H1 (cell line): Measurements from ENCODE around the gene MACROD1.

Source experiments
- CHD2 ChIP-seq: IDR thresholded peaks from 2 replicates; pipeline ENCODE4 v1.6.1; 2012; ENCODE audit warnings: low read length, improper control_type of control experiment
- CREB1 ChIP-seq: IDR thresholded peaks from 2 replicates; pipeline ENCODE4 v1.6.1; 2012; ENCODE audit warnings: inconsistent platforms
- CTCF ChIP-seq, 3 experiments: IDR thresholded peaks; 1 replicate in 2 of 3; 2 replicates in 1 of 3; pipeline versions ENCODE4 v1.5.1 to v1.6.1; 2011; ENCODE audit warnings: low read length in 3 of 3, mild to moderate bottlenecking in 3 of 3, inconsistent platforms in 2 of 3, low read depth in 1 of 3, moderate library complexity in 1 of 3; ENCODE audit not compliant: insufficient read depth in 1 of 3; ENCODE audit errors: control extremely low read depth in 1 of 3
- EZH2 ChIP-seq: fragments of 200-600 bp; sonication (generic); IDR thresholded peaks from 2 replicates; pipeline ENCODE4 v1.7.1; 2012; ENCODE audit warnings: low read depth, mild to moderate bottlenecking, moderate library complexity, low read length, inconsistent platforms; ENCODE audit not compliant: severe bottlenecking
- GABPA ChIP-seq: IDR thresholded peaks from 2 replicates; pipeline ENCODE4 v1.6.1; 2011; ENCODE audit warnings: mild to moderate bottlenecking, low read length, moderate library complexity, borderline replicate concordance; ENCODE audit not compliant: insufficient read depth
- JUND ChIP-seq: IDR thresholded peaks from 2 replicates; pipeline ENCODE4 v1.6.1; 2011; ENCODE audit warnings: mild to moderate bottlenecking, improper control_type of control experiment, low read length
- KDM1A ChIP-seq: fragments of 200-600, 300-600 bp; sonication (generic); IDR thresholded peaks from 2 replicates; pipeline ENCODE4 v1.7.1; 2016; ENCODE audit warnings: mild to moderate bottlenecking, low read length, borderline replicate concordance
- POLR2A ChIP-seq, 2 experiments: IDR thresholded peaks; 1 replicate in 1 of 2; 2 replicates in 1 of 2; pipeline ENCODE4 v1.6.1; 2011; ENCODE audit warnings: low read depth in 2 of 2, low read length in 2 of 2, mild to moderate bottlenecking in 2 of 2; ENCODE audit errors: control extremely low read depth in 1 of 2
- RAD21 ChIP-seq, 2 experiments: IDR thresholded peaks in 1 of 2; conservative IDR thresholded peaks in 1 of 2; 2 replicates each; pipeline ENCODE4 v1.6.1; 2011; ENCODE audit warnings: low read depth in 2 of 2, low read length in 2 of 2, improper control_type of control experiment in 1 of 2, inconsistent platforms in 1 of 2, mild to moderate bottlenecking in 1 of 2, moderate library complexity in 1 of 2
- RFX5 ChIP-seq: IDR thresholded peaks from 2 replicates; pipeline ENCODE4 v1.6.1; 2011; ENCODE audit warnings: low read depth, low read length, improper control_type of control experiment, borderline replicate concordance
- RNF2 ChIP-seq: fragments of 200-900, 300-1000 bp; sonication (generic); IDR thresholded peaks from 2 replicates; pipeline ENCODE4 v1.7.1; 2016; ENCODE audit warnings: borderline replicate concordance, low read depth, mild to moderate bottlenecking, antibody characterized with exemption, low read length; ENCODE audit not compliant: poor library complexity, severe bottlenecking; ENCODE audit errors: missing control alignments
- SIX5 ChIP-seq: IDR thresholded peaks from 2 replicates; pipeline ENCODE4 v1.6.1; 2011; ENCODE audit warnings: mild to moderate bottlenecking, low read depth, low read length
- SP4 ChIP-seq: IDR thresholded peaks from 2 replicates; pipeline ENCODE4 v1.6.1; 2012; ENCODE audit warnings: low read length, inconsistent platforms
- TF ChIP-seq, protein P1 (sequence below): IDR thresholded peaks from 2 replicates; pipeline ENCODE4 v1.6.1; 2012; ENCODE audit warnings: inconsistent platforms

DNA sequence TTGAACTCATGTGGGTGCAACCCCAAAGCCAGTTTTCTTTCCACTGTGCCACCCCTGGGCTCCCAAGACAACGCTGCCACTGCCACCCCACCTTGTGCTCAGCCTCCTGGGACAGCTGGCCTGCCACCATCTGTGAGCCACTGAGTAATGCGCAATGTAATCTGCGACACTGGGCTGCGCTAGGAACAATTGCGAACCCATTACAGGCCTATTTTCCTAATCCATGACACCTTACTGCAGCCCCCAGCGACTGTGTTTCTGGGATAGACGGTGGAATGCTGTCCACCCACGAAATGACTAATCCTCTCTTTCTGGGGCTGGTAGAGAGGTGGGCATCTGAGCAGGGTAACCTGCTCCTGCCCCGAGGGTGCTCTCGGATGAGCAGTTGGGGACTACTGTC lies 108.0 kb downstream of the MACROD1 start:
- TF ChIP-seq SP4 (no peak), EZH2 (no peak), CTCF (IDR thresholded peaks at IDR 0.05; ENCODE audit: control extremely low read depth in 1 of 3, insufficient read depth in 1 of 3, low read depth in 1 of 3, low read length in 3 of 3) (no peak), POLR2A (IDR thresholded peaks at IDR 0.05; ENCODE audit: control extremely low read depth in 1 of 2, low read depth in 2 of 2, low read length in 2 of 2) (no peak), CHD2 (no peak), CREB1 (no peak), RNF2 (no peak), SIX5 (no peak), JUND (no peak), RAD21 (IDR thresholded peaks at IDR 0.05 in 1 of 2, conservative IDR thresholded peaks at IDR 0.05 in 1 of 2; ENCODE audit: low read depth in 2 of 2, low read length in 2 of 2) (no peak), GABPA (no peak), KDM1A (no peak), RFX5 (no peak)
- TF ChIP-seq, protein P1, sequence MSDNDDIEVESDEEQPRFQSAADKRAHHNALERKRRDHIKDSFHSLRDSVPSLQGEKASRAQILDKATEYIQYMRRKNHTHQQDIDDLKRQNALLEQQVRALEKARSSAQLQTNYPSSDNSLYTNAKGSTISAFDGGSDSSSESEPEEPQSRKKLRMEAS, result no peak
